ENCODE measurements around the gene RAB13. TPM values are rescaled to one million over a fixed set of nuclear protein-coding genes. Genes with fewer than 3 reads are reported as not detected.
"Not testable (repeated sequence)": the region's sequence is repeated elsewhere in the genome, so short reads cannot be mapped to it uniquely, and the experiment has no call there.

The RAB13 gene
- polyA plus RNA-seq (ENCODE audit: insufficient read length in 12 of 12) = 100 to 1,000 TPM in 2 of 12 donors, 10 to 100 TPM in 9, not detected in 1; 68.1 to 152 (median 80.1) TPM
- long read RNA-seq, donor 1, transcript RAB13-201 (8 exons, 1,176 nt) = major isoform, 83 of 207 reads
- long read RNA-seq, donor 1, partial matches to known transcripts = 122 of 207 reads
- long read RNA-seq, donor 1, other reads (novel, unspliced or antisense) = 0 of 207 reads
- long read RNA-seq, donor 2, transcript RAB13-201 (8 exons, 1,176 nt) = major isoform, 55 of 121 reads
- long read RNA-seq, donor 2, partial matches to known transcripts = 65 of 121 reads
- long read RNA-seq, donor 2, other reads (novel, unspliced or antisense) = 0 of 121 reads
- long read RNA-seq, donor 3, transcript RAB13-201 (8 exons, 1,176 nt) = major isoform, 24 of 80 reads
- long read RNA-seq, donor 3, partial matches to known transcripts = 56 of 80 reads
- long read RNA-seq, donor 3, other reads (novel, unspliced or antisense) = 0 of 80 reads
- long read RNA-seq, donor 4, transcript RAB13-201 (8 exons, 1,176 nt) = major isoform, 18 of 18 reads
- long read RNA-seq, donor 4, partial matches to known transcripts = 0 of 18 reads
- long read RNA-seq, donor 4, other reads (novel, unspliced or antisense) = 0 of 18 reads
- long read RNA-seq, donor 5, transcript RAB13-201 (8 exons, 1,176 nt) = major isoform, 78 of 1,387 reads
- long read RNA-seq, donor 5, partial matches to known transcripts = 1,092 of 1,387 reads
- long read RNA-seq, donor 5, other reads (novel, unspliced or antisense) = 215 of 1,387 reads
- long read RNA-seq, donor 6, transcript RAB13-201 (8 exons, 1,176 nt) = major isoform, 40 of 100 reads
- long read RNA-seq, donor 6, partial matches to known transcripts = 58 of 100 reads
- long read RNA-seq, donor 6, other reads (novel, unspliced or antisense) = 0 of 100 reads
- long read RNA-seq, donor 7, transcript RAB13-201 (8 exons, 1,176 nt) = major isoform, 23 of 50 reads
- long read RNA-seq, donor 7, partial matches to known transcripts = 26 of 50 reads
- long read RNA-seq, donor 7, other reads (novel, unspliced or antisense) = 0 of 50 reads
- long read RNA-seq, donor 8, transcript RAB13-201 (8 exons, 1,176 nt) = major isoform, 58 of 203 reads
- long read RNA-seq, donor 8, partial matches to known transcripts = 144 of 203 reads
- long read RNA-seq, donor 8, other reads (novel, unspliced or antisense) = 0 of 203 reads
- long read RNA-seq, donor 9, transcript RAB13-201 (8 exons, 1,176 nt) = major isoform, 51 of 124 reads
- long read RNA-seq, donor 9, partial matches to known transcripts = 72 of 124 reads
- long read RNA-seq, donor 9, other reads (novel, unspliced or antisense) = 0 of 124 reads
- long read RNA-seq, donor 10, transcript RAB13-201 (8 exons, 1,176 nt) = major isoform, 50 of 158 reads
- long read RNA-seq, donor 10, partial matches to known transcripts = 106 of 158 reads
- long read RNA-seq, donor 10, other reads (novel, unspliced or antisense) = 0 of 158 reads
- long read RNA-seq, donor 11, transcript RAB13-201 (8 exons, 1,176 nt) = major isoform, 58 of 61 reads
- long read RNA-seq, donor 11, partial matches to known transcripts = 0 of 61 reads
- long read RNA-seq, donor 11, other reads (novel, unspliced or antisense) = 0 of 61 reads

GRCh38 chr1:153985941-153986761 is at the start of gene RAB13:
RAB13 (minus strand) TSS chr1:153986339; CDS start chr1:153986236, 103 bp downstream.
- DNase-seq = peak; percentile 87

- DNase-seq = not testable (repeated sequence)
These were observed 47.6 kb upstream of the RAB13 start for GRCh38 chr1:154033697-154034096.

- no peak for DNase-seq
These were observed 33.8 kb upstream of the RAB13 start for GRCh38 chr1:154019940-154020339.

- no peak for DNase-seq
These were observed 33.1 kb upstream of the RAB13 start for GRCh38 chr1:154019269-154019668.

- no peak for DNase-seq
These were observed 28.2 kb upstream of the RAB13 start for GRCh38 chr1:154014154-154014907.

- DNase-seq = not testable (repeated sequence)
These were observed 26.4 kb upstream of the RAB13 start for GRCh38 chr1:154012543-154012942.

GRCh38 chr1:154012129-154012528 is 26.0 kb upstream of the RAB13 start:
- DNase-seq = no peak

- DNase-seq = no peak
These were observed 20.0 kb upstream of the RAB13 start for GRCh38 chr1:154006136-154006535.

- no peak for DNase-seq
These were observed 14.3 kb upstream of the RAB13 start for GRCh38 chr1:154000420-154000819.

- DNase-seq = not testable (repeated sequence)
These were observed 10.7 kb upstream of the RAB13 start for GRCh38 chr1:153996882-153997281.

- no peak for DNase-seq
These were observed 9.5 kb upstream of the RAB13 start for GRCh38 chr1:153995640-153996039.

- no peak for DNase-seq
These were observed 9.1 kb upstream of the RAB13 start for GRCh38 chr1:153995202-153995601.

- DNase-seq = no peak
These were observed 5.7 kb upstream of the RAB13 start for GRCh38 chr1:153991806-153992205.

- no peak for DNase-seq
These were observed 5.1 kb upstream of the RAB13 start for GRCh38 chr1:153991151-153991630.

GRCh38 chr1:153990468-153991150 is 4.5 kb upstream of the RAB13 start, which contains the start of gene RPS27:
RPS27 (plus strand) TSS chr1:153990762; CDS start chr1:153990797, 35 bp downstream.
- peak; percentile 97 for DNase-seq

GRCh38 chr1:153987621-153988020 is 1.5 kb upstream of the RAB13 start:
- DNase-seq = no peak

GRCh38 chr1:153985341-153985912 is 712 bp downstream of the RAB13 start:
- DNase-seq = no peak
